SH-SY5Y (cell line): ENCODE data around the gene DERA.

Experiments used
- GATA2 ChIP-seq: IDR thresholded peaks from 2 replicates; pipeline ENCODE4 v1.6.1; 2011; ENCODE audit warnings: mild to moderate bottlenecking, low read depth, low read length
- GATA3 ChIP-seq: IDR thresholded peaks from 2 replicates; pipeline ENCODE4 v1.6.1; 2011; ENCODE audit warnings: low read depth, mild to moderate bottlenecking, low read length, moderate library complexity

DERA gene

GRCh38 chr12:16016748-16017147 is 105.6 kb downstream of the DERA start:
- TF ChIP-seq GATA2 (no peak), GATA3 (no peak)

GRCh38 chr12:16018306-16018705 is 107.2 kb downstream of the DERA start:
- TF ChIP-seq GATA3 (no peak), GATA2 (no peak)

GRCh38 chr12:16019136-16019535 is 108.0 kb downstream of the DERA start:
- no peak for TF ChIP-seq GATA3
- no peak for TF ChIP-seq GATA2

DNA sequence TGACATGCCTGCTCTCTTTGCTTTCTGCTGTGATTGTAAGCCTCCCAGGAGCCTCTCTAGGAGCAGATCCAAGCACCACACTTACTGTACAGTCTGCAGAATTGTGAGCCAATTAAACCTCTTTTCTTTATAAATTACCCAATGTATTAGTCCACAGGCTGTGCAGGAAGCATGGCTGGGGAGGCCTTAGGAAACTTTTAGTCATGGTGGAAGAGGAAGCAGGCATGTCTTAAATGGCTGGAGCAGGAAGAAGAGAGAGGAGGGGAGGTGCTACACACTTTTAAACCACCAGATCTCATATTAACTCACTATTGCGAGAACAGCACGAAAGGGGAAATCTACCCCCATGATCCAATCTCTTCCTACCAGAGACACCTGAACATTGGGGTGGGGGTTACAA is 108.9 kb downstream of the DERA start:
- no peak for TF ChIP-seq GATA3
- no peak for TF ChIP-seq GATA2

GRCh38 chr12:16021026-16021425 is 109.9 kb downstream of the DERA start:
- no peak for TF ChIP-seq GATA3

- no peak for TF ChIP-seq GATA3
- TF ChIP-seq GATA2 = no peak
These were observed 110.5 kb downstream of the DERA start for GRCh38 chr12:16021676-16022075.

GRCh38 chr12:16027002-16027401 is 115.9 kb downstream of the DERA start:
- TF ChIP-seq GATA2 (no peak), GATA3 (no peak)

DNA sequence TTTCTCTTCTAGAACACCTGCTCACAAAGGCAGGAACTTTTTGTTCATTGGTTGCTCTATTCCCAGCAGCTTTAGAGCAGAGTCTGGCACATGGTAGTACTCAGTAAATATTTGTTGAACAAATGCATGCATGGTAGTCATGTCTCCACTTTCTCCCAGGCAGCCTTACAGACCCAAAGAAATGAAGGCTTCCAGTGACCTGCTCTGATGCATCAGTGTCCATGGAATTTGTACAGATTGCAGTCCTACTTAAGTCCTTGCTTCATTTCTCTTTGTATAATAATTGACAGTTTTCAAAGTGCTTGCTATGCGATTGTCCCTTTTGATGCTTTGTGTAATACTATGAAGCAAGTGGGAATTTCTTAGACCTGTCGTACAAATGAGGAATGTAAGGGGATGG is 119.6 kb downstream of the DERA start:
- TF ChIP-seq GATA2 (no peak), GATA3 (no peak)

DNA sequence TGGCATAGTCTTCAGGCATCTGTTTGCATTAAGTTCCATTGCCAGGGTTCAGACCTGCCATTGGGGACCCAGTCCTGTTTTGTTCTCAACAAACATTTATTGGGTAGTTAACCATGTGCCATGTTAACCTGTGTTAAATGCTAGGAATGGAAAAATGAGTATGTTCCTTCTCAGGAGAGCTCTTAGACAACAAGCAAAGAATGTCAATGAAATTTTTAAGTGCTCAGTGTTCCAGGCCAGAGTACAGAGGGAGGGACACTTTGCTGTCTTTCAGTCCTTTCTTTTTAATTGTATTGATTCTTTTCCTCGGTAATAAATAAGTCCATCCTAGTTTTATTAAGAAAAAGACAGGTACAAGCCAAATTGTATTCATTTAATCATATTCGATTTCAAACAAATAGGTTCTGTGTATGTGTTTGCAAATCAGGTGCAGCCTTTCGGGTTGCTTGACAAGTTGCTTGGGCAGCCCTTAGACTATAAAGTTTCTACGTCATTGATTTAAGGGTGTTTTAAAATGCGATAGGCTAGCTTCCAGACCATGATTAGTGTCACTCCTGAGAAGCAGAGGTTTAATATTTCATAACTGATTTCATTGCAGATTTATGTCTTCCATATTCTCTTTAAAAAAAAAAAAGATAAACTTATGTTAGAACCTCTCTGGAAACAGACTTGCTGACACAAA is 123.1 kb downstream of the DERA start:
- no peak for TF ChIP-seq GATA2

DNA sequence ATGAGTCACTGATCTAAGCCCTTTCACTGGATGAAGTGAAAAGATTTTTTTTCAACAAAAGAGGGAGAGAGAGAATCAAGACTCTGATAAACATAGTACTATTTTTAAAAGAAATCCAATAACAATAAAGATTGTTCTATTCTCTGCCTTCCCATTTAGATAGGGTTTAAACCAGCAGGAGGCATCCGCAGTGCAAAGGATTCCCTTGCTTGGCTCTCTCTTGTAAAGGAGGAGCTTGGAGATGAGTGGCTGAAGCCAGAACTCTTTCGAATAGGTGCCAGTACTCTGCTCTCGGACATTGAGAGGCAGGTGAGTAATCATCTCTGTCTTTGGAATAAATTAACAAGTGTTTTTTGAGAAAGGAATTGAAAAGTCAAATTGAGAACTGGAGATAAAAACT is 124.9 kb downstream of the DERA start:
- TF ChIP-seq GATA2 (no peak), GATA3 (no peak)

- no peak for TF ChIP-seq GATA3
- no peak for TF ChIP-seq GATA2
These were observed 126.4 kb downstream of the DERA start for GRCh38 chr12:16037533-16037932.

DNA sequence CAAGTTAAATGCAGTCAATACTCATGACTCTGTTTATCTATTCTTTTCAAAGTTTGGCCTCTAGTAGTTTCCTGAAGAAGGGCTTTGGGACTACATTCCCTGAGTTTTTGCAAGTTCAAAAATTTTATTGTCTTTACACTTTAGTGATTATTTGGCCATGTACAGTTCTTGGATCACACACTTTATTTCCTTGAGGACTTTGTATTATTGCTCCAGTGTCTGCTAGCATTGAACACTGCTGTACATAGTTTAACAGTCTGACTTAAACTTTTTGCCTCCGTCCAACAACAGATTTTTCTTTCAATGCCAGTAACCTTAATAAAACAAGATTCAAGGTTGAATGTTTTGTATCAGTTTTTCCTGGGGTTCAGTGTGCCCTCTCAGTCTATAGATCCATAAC is 132.3 kb downstream of the DERA start:
- TF ChIP-seq GATA3 (no peak), GATA2 (no peak)

GRCh38 chr12:16046266-16046665 is 135.1 kb downstream of the DERA start:
- no peak for TF ChIP-seq GATA3
- no peak for TF ChIP-seq GATA2

- TF ChIP-seq GATA2 = no peak
- no peak for TF ChIP-seq GATA3
These were observed 137.4 kb downstream of the DERA start for GRCh38 chr12:16048511-16048910.

DNA sequence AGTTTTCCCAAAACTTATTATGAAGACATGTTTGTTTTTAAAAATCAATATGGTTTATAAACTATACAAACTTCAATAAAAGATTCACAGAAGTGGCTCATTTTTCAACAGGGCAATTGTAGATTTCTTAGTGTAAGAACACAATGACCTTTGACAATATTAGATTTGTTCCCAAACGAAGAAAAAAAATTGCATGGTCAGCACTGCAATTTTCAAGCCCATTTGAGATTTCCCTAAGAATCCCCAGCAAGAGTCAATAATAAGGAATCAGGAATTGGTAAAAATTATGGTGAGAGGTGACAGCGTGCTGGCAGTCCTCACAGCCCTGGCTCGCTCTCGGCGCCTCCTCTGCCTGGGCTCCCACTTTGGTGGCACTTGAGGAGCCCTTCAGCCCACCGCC is 145.8 kb downstream of the DERA start:
- no peak for TF ChIP-seq GATA3
- no peak for TF ChIP-seq GATA2

DNA sequence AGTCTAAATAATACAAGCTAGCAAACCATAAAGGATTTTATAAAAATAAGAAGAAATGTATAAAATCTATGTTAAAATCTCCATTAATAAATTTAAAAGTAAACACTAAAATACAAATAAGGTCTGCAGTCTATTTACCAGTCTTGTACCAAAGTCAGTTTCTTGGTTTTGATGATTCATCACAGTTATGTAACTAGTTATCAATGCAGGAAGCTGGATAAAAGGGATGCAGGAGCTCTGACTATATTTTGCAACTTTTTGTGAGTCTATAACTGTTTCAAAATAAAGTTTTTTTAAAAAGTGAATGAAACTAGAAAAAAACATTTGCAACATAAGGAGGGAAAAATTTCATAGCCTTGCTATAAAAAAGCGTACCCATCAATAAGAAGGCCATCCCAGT is 151.5 kb downstream of the DERA start:
- TF ChIP-seq GATA3 (no peak), GATA2 (no peak)

DNA sequence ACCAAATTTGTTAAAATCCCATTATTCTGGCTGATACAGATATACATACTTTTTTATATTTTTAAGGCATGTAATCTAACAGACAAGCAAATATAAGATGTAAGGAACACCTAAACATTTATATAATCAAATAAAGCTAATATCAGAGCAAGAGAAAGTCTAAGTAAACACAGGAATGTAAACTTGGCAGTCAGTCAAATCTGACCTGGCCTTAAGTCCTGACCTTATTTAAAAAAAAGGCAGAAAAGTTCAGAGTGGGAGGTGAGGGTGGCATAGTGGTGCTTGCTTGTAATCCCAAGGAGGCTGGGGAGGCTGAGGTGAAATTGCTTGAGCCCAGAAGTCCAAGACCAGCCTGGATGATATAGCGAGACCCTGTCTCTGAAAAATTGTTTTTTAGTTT is 152.6 kb downstream of the DERA start:
- no peak for TF ChIP-seq GATA2
- no peak for TF ChIP-seq GATA3
